H54 (cell line): ENCODE data around the gene GALNT16.
"Not testable (repeated sequence)": the region's sequence is repeated elsewhere in the genome, so short reads cannot be mapped to it uniquely, and the experiment has no call there.

Experiments
- DNase-seq: peaks from one replicate; pipeline ENCODE4 v3.0.0; 2011; ENCODE audit warnings: low spot score, mixed read lengths; ENCODE audit not compliant: insufficient read length
- FAIRE-seq: peaks from 3 replicates; lab custom pipeline; 2011; peaks lifted over from hg19 to GRCh38; lab: Jason Lieb, UNC
- POLR2A ChIP-seq: IDR thresholded peaks from 2 replicates; pipeline ENCODE4 v1.6.1; 2011; ENCODE audit warnings: low read depth, mild to moderate bottlenecking, low read length

Gene GALNT16

GRCh38 chr14:69266572-69267345, 6.8 kb downstream of the GALNT16 start:
- no peak for FAIRE-seq

GRCh38 chr14:69267492-69267891, 7.5 kb downstream of the GALNT16 start:
- no peak for TF ChIP-seq POLR2A
- no peak for FAIRE-seq
- no peak for DNase-seq

More at GRCh38 chr14:69266572-69267345, 6.8 kb downstream of the GALNT16 start:
- no peak for DNase-seq
- no peak for TF ChIP-seq POLR2A

GRCh38 chr14:69268223-69268622, 8.3 kb downstream of the GALNT16 start:
- no peak for TF ChIP-seq POLR2A
- FAIRE-seq = no peak
- DNase-seq = no peak

GRCh38 chr14:69268763-69269162, 8.8 kb downstream of the GALNT16 start:
- FAIRE-seq = peak; percentile 78
- DNase-seq = no peak
- TF ChIP-seq POLR2A = no peak

- no peak for TF ChIP-seq POLR2A
- DNase-seq (no peak), FAIRE-seq (peak; percentile 50)
These were observed 9.4 kb downstream of the GALNT16 start for GRCh38 chr14:69269381-69269780.

GRCh38 chr14:69270097-69270496, 10.1 kb downstream of the GALNT16 start:
- DNase-seq = no peak
- FAIRE-seq = no peak
- no peak for TF ChIP-seq POLR2A

GRCh38 chr14:69270795-69271708, 11.1 kb downstream of the GALNT16 start:
- DNase-seq = no peak
- no peak for FAIRE-seq
- no peak for TF ChIP-seq POLR2A

- no peak for FAIRE-seq
- TF ChIP-seq POLR2A = no peak
- DNase-seq = no peak
These were observed 14.4 kb downstream of the GALNT16 start for GRCh38 chr14:69274321-69274720.

- FAIRE-seq (no peak), DNase-seq (no peak)
- TF ChIP-seq POLR2A = no peak
These were observed 15.4 kb downstream of the GALNT16 start for GRCh38 chr14:69275331-69275730.

GRCh38 chr14:69277356-69277755, 17.4 kb downstream of the GALNT16 start:
- FAIRE-seq = not testable (repeated sequence)

GRCh38 chr14:69280746-69281291, 20.9 kb downstream of the GALNT16 start:
- no peak for FAIRE-seq
- no peak for DNase-seq
- TF ChIP-seq POLR2A = no peak

More at GRCh38 chr14:69277356-69277755, 17.4 kb downstream of the GALNT16 start:
- not testable (repeated sequence) for DNase-seq

GRCh38 chr14:69281450-69282169, 21.7 kb downstream of the GALNT16 start:
- FAIRE-seq (no peak), DNase-seq (no peak)
- TF ChIP-seq POLR2A = no peak

- DNase-seq (no peak), FAIRE-seq (no peak)
- TF ChIP-seq POLR2A = no peak
These were observed 22.5 kb downstream of the GALNT16 start for GRCh38 chr14:69282448-69282847.
